Vagina (tissue), 2 donors: ENCODE results near the gene SMPD3. TPM values are rescaled to one million over a fixed set of nuclear protein-coding genes. Genes with fewer than 3 reads are reported as not detected.
"Not testable (repeated sequence)": the region's sequence is repeated elsewhere in the genome, so short reads cannot be mapped to it uniquely, and the experiment has no call there.

ENCODE experiments used
- DNase-seq, 2 donors: peaks; one replicate each; pipeline ENCODE4 v3.0.0-alpha.2; 2017; ENCODE audit errors: extremely low spot score in 2 of 2
- H3K27ac ChIP-seq: fragments of 200-600 bp; sonication (generic); one replicate; pipeline ENCODE4 v1.5.1; 2019
- H3K27me3 ChIP-seq: fragments of 200-600 bp; sonication (generic); one replicate; pipeline ENCODE4 v1.5.1; 2019
- H3K36me3 ChIP-seq, 2 donors: fragments of 200-600 bp; sonication (generic); one replicate each; pipeline ENCODE4 v1.5.1; 2017 to 2019
- H3K4me1 ChIP-seq: fragments of 200-600 bp; sonication (generic); one replicate; pipeline ENCODE4 v1.5.1; 2019
- H3K4me3 ChIP-seq, 2 donors: fragments of 200-600 bp; sonication (generic); 1 replicate in 1 of 2; 2 replicates in 1 of 2; pipeline ENCODE4 v1.5.1; 2016 to 2019
- H3K9me3 ChIP-seq: fragments of 200-600 bp; sonication (generic); one replicate; pipeline ENCODE4 v1.5.1; 2019
- CTCF ChIP-seq, 3 experiments: fragments of 450-650 bp in 2 of 3; fragments of 200-600 bp in 1 of 3; sonication (generic) in 1 of 3; IDR thresholded peaks; one replicate each; pipeline ENCODE4 v1.5.1; 2017 to 2019; ENCODE audit warnings: antibody characterized with exemption in 3 of 3, mild to moderate bottlenecking in 2 of 3, moderate library complexity in 2 of 3
- POLR2A ChIP-seq, 2 donors: fragments of 450-650 bp; IDR thresholded peaks; one replicate each; pipeline ENCODE4 v1.6.1; 2017; ENCODE audit warnings: antibody characterized with exemption in 2 of 2, mild to moderate bottlenecking in 2 of 2, moderate library complexity in 2 of 2
- POLR2AphosphoS5 ChIP-seq, 2 donors: sonication (generic); formaldehyde crosslinking; IDR thresholded peaks; one replicate each; pipeline ENCODE4 v1.9.0; 2017; ENCODE audit warnings: antibody characterized with exemption in 2 of 2, mild to moderate bottlenecking in 2 of 2, low read depth in 1 of 2; ENCODE audit not compliant: insufficient read depth in 1 of 2
- intact Hi-C: fragments of 100-400 bp; cut with DNase I; formaldehyde crosslinking; loops from one replicate; pipeline ENCODE4 v1.15.1; 2023
- total RNA-seq: library from RNA; depleted of rRNA; stranded (reverse); fragments of >200 nt; gene quantifications from one replicate; pipeline ENCODE4 v1.2.3, GENCODE V29; 2016

Gene SMPD3
- total RNA-seq, result 3.4 TPM

- H3K9me3 ChIP-seq, result no peaks in the 10 kb centered on the region
- no peaks in the 10 kb centered on the region for H3K27me3 ChIP-seq
- H3K4me1 ChIP-seq, result peaks cover 24% of the 10 kb centered on the region
- DNase-seq, result no peak
- no peaks in the 10 kb centered on the region for H3K36me3 ChIP-seq
- TF ChIP-seq CTCF (IDR thresholded peaks at IDR 0.05), result no peak
- peak; percentile 53 to 82 for TF ChIP-seq POLR2AphosphoS5 (IDR thresholded peaks at IDR 0.05; ENCODE audit: insufficient read depth in 1 of 2, low read depth in 1 of 2)
- no peak for TF ChIP-seq POLR2A (IDR thresholded peaks at IDR 0.05)
- H3K27ac ChIP-seq, result no peak within 1 kb of the TSS
- H3K4me3 ChIP-seq, result peak within 1 kb of the TSS; percentile 29 to 44
- intact Hi-C loops, result loop anchor here (5.0 kb wide), 1 partner anchor 694 kb away; no protein-coding TSS in a partner anchor
These were observed at the start of gene SMPD3 for GRCh38 chr16:68448360-68448970. TSS of gene SMPD3 (minus strand) at chr16:68448508. CDS start at chr16:68372181, 76,327 bp downstream.

GRCh38 chr16:68496689-68497088, 48.4 kb upstream of the SMPD3 start:
- no peaks in the 10 kb centered on the region for H3K36me3 ChIP-seq
- H3K27me3 ChIP-seq, result no peaks in the 10 kb centered on the region
- intact Hi-C loops, result no loop called here
- no peak for DNase-seq
- no peak for TF ChIP-seq POLR2AphosphoS5 (IDR thresholded peaks at IDR 0.05; ENCODE audit: insufficient read depth in 1 of 2, low read depth in 1 of 2)
- no peak for TF ChIP-seq POLR2A (IDR thresholded peaks at IDR 0.05)
- TF ChIP-seq CTCF (IDR thresholded peaks at IDR 0.05), result no peak
- no peak overlapping the region for H3K27ac ChIP-seq
- H3K9me3 ChIP-seq, result no peaks in the 10 kb centered on the region
- no peak overlapping the region for H3K4me3 ChIP-seq
- H3K4me1 ChIP-seq, result no peaks in the 10 kb centered on the region

DNA sequence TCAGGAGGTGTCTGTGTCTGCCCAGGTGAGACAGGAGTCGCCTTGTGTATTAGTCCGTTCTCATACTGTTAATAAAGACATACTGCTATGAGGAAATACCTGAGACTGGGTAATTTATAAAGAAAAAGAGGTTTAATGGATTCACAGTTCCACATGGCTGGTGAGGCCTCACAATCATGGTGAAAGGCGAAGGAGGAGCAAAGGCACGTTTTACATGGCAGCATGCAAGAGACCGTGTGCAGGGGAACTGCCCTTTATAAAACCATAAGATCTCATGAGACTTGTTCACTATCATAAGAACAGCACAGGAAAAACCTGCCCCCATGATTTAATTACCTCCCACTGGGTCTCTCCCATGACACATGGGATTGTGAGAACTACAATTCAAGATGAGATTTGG, 46.0 kb upstream of the SMPD3 start:
- H3K36me3 ChIP-seq, H3K27me3 ChIP-seq, intact Hi-C loops, H3K27ac ChIP-seq, DNase-seq, H3K4me3 ChIP-seq, H3K4me1 ChIP-seq, H3K9me3 ChIP-seq: not testable (repeated sequence)

DNA sequence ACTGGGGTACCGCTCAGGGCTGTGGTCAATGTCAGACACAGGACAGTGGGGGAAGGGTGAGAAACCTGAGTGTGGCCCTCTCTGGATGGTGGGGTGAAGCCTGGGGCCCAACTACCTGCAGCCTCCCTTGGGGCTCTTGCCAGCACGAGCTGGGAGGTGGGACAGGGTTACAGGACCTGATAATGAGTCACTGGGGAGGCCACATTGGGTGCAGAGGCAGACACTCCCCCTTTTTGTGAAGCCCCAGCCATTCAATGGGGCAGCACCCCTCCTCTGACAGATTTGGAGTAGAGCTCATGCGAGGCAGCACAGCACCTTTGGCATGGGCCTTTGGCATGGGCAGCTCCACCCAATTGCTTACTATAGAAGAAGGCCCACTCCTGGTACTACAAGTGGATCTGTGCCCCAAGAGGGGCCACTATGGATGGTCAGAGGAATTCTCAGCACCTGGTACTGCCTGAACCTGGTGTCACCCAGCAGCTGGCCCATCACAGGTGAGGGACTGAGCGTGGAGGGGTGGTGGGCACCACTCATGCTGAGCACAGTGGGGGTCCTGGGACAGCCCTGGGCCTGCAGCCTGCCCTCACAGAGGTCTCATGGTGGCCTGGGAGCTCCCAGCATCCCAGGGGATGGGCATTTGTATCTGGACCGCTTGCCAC, 45.2 kb upstream of the SMPD3 start:
- no peak overlapping the region for H3K27ac ChIP-seq
- intact Hi-C loops, result no loop called here
- H3K4me1 ChIP-seq, result peaks cover 4% of the 10 kb centered on the region
- no peaks in the 10 kb centered on the region for H3K9me3 ChIP-seq
- H3K27me3 ChIP-seq, result no peaks in the 10 kb centered on the region
- H3K36me3 ChIP-seq, result no peaks in the 10 kb centered on the region
- TF ChIP-seq POLR2A (IDR thresholded peaks at IDR 0.05), result no peak
- no peak for TF ChIP-seq CTCF (IDR thresholded peaks at IDR 0.05)
- TF ChIP-seq POLR2AphosphoS5 (IDR thresholded peaks at IDR 0.05; ENCODE audit: insufficient read depth in 1 of 2, low read depth in 1 of 2), result no peak
- no peak overlapping the region for H3K4me3 ChIP-seq
- no peak for DNase-seq

DNA sequence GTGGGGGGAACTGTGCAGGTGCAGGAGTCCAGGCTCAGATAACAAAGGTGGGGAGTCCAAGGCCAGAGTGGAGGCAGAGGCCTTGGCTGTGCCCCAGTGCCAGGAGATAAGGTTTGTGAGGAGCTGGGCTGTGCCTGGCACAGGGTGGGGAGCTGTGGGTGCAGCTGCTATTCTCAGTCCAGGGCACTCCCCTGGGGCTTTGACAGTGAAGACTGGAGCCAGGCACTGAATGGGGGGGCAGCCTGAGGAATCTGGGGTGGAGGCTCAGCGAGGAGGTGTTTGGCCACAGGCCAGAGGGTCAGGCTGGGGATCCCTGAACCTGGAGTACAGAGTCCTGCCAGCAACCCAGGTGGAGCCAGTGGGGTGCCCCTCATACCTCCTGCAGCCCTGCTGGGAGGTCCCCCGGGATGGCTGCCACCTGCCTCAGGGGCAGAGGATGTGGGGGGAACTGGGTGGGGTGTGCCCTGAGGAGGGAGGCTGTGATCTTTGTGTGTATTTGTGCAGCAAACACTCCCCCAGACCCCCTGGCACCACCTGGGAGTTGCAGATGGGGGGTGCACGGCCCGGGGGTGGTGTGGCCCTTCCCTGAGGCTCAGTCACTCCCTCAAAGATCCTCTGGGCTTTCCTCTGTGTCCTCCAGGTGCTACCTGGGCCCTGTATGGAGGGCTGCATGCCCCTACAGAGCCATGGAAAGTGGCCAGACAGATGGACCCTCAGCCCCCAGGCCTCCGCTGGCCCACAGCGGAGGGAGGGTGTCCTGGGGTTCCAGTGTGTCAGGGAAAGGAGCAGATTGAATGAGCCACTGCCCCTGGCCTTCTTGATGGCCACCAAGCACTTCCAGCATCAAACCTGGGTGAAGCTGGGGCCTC, 44.5 kb upstream of the SMPD3 start:
- Histone ChIP-seq H3K27ac (no peak overlapping the region), H3K4me3 (no peak overlapping the region), H3K4me1 (peaks cover 4% of the 10 kb centered on the region), H3K27me3 (no peaks in the 10 kb centered on the region), H3K9me3 (no peaks in the 10 kb centered on the region), H3K36me3 (no peaks in the 10 kb centered on the region)
- TF ChIP-seq POLR2A (IDR thresholded peaks at IDR 0.05) (no peak), CTCF (IDR thresholded peaks at IDR 0.05) (no peak), POLR2AphosphoS5 (IDR thresholded peaks at IDR 0.05; ENCODE audit: insufficient read depth in 1 of 2, low read depth in 1 of 2) (no peak)
- no peak for DNase-seq
- intact Hi-C loops, result no loop called here
